HCT116 (cell line): Measurements from ENCODE around the gene HOMER1. TPM values are rescaled to one million over a fixed set of nuclear protein-coding genes. Genes with fewer than 3 reads are reported as not detected.

Experiments used
- ATAC-seq: fragments of 200-7000 bp; cut with Tn5 transposase; 2 replicates; pipeline ENCODE4 v1.9.1; 2020; ENCODE audit warnings: mild to moderate bottlenecking, moderate library complexity
- BruUV-seq: library from RNA; stranded (reverse); fragments of 400-500 nt; replicated peaks from 2 replicates; lab custom pipeline; 2021; lab: Mats Ljungman, UMichigan
- CTCF ChIA-PET: fragments of 300-600 bp; sonication (Branson Sonifier 250); formaldehyde crosslinking; loops from one replicate; lab custom pipeline; 2021; ENCODE audit warnings: antibody characterized with exemption; lab: Charles Lee
- POLR2A ChIA-PET: fragments of 300-600, 350-600 bp; sonication (Branson Sonifier 250); formaldehyde crosslinking; loops from one replicate; lab custom pipeline; 2021; ENCODE audit warnings: antibody characterized with exemption; lab: Charles Lee
- RAD21 ChIA-PET, 2 experiments: fragments of 300-600 bp; sonication (Branson Sonifier 250); formaldehyde crosslinking; loops; one replicate each; lab custom pipeline; 2023; ENCODE audit warnings: low total read pairs in 2 of 2; ENCODE audit not compliant: uncharacterized antibody in 2 of 2, unreplicated experiment in 2 of 2, low non-redundant PET in 1 of 2; lab: Charles Lee
- DNase-seq: peaks from one replicate; pipeline ENCODE4 v3.0.0-alpha.2; 2010; ENCODE audit warnings: low read depth, low spot score
- H2AFZ ChIP-seq: fragments of 200-600 bp; shearing (Covaris generic), sonication (generic); 2 replicates; pipeline ENCODE4 v1.6.1; 2017; ENCODE audit warnings: low read depth, mixed run types, mixed read lengths, antibody characterized with exemption, low read length; ENCODE audit not compliant: poor library complexity, severe bottlenecking
- H3K27ac ChIP-seq: 2 replicates; pipeline ENCODE4 v1.5.1; 2012; ENCODE audit warnings: low read depth, low read length
- H3K27me3 ChIP-seq: fragments of 200-600 bp; sonication (generic); 2 replicates; pipeline ENCODE4 v1.6.1; 2016; ENCODE audit warnings: mixed run types, low read length, mixed read lengths; ENCODE audit not compliant: insufficient read depth
- H3K36me3 ChIP-seq, 2 experiments: fragments of 200-500 bp in 1 of 2; fragments of 200-600 bp in 1 of 2; sonication (Bioruptor generic) in 1 of 2; sonication (generic) in 1 of 2; 2 replicates each; pipeline versions ENCODE4 v1.5.1 to v1.6.1; 2014 to 2016; ENCODE audit warnings: low read length in 2 of 2, inconsistent platforms in 1 of 2, mixed read lengths in 1 of 2, mixed run types in 1 of 2; ENCODE audit not compliant: insufficient read depth in 2 of 2, control insufficient read depth in 1 of 2
- H3K4me1 ChIP-seq, 2 experiments: fragments of 200-600 bp in 1 of 2; sonication (generic) in 1 of 2; 2 replicates each; pipeline versions ENCODE4 v1.5.1 to v1.6.1; 2012 to 2017; ENCODE audit warnings: low read length in 2 of 2, inconsistent platforms in 1 of 2, mild to moderate bottlenecking in 1 of 2, mixed read lengths in 1 of 2, mixed run types in 1 of 2, moderate library complexity in 1 of 2; ENCODE audit not compliant: insufficient read depth in 2 of 2, control insufficient read depth in 1 of 2
- H3K4me2 ChIP-seq: fragments of 200-600 bp; sonication (generic); 2 replicates; pipeline ENCODE4 v1.6.1; 2017; ENCODE audit warnings: mixed run types, low read length, mixed read lengths
- H3K4me3 ChIP-seq, 2 experiments: fragments of 200-600 bp in 1 of 2; sonication (generic) in 1 of 2; replicated peaks in 1 of 2; 2 replicates each; pipeline ENCODE4 v1.5.1; 2011 to 2016; ENCODE audit warnings: low read length in 2 of 2, control low read depth in 1 of 2, low read depth in 1 of 2, mild to moderate bottlenecking in 1 of 2, mixed read lengths in 1 of 2, mixed run types in 1 of 2
- H3K79me2 ChIP-seq: fragments of 200-600 bp; sonication (generic); 2 replicates; pipeline ENCODE4 v1.6.1; 2017; ENCODE audit warnings: mild to moderate bottlenecking, mixed run types, low read length, moderate library complexity, mixed read lengths; ENCODE audit not compliant: insufficient read depth
- H3K9ac ChIP-seq: fragments of 200-600 bp; sonication (generic); 2 replicates; pipeline ENCODE4 v1.6.1; 2016; ENCODE audit warnings: low read length, mixed read lengths
- H3K9me2 ChIP-seq: fragments of 200-600 bp; sonication (generic), shearing (Covaris generic); 2 replicates; pipeline ENCODE4 v1.6.1; 2017; ENCODE audit warnings: mixed run types, mild to moderate bottlenecking, moderate library complexity; ENCODE audit not compliant: insufficient read depth
- H3K9me3 ChIP-seq, 2 experiments: fragments of 200-500 bp in 1 of 2; fragments of 200-600 bp in 1 of 2; sonication (Bioruptor generic) in 1 of 2; sonication (generic) in 1 of 2; 2 replicates each; pipeline ENCODE4 v1.6.1; 2014 to 2017; ENCODE audit warnings: low read length in 2 of 2, mixed read lengths in 2 of 2, inconsistent platforms in 1 of 2, low read depth in 1 of 2, mild to moderate bottlenecking in 1 of 2, mixed run types in 1 of 2, moderate library complexity in 1 of 2; ENCODE audit not compliant: control insufficient read depth in 1 of 2, insufficient read depth in 1 of 2
- H4K20me1 ChIP-seq: fragments of 200-600 bp; sonication (generic), shearing (Covaris generic); 2 replicates; pipeline ENCODE4 v1.6.1; 2017; ENCODE audit warnings: mixed run types, mild to moderate bottlenecking, moderate library complexity; ENCODE audit not compliant: insufficient read depth
- CBX3 ChIP-seq: IDR thresholded peaks from 2 replicates; pipeline ENCODE4 v1.6.1; 2012; ENCODE audit warnings: low read depth
- CEBPB ChIP-seq: IDR thresholded peaks from 2 replicates; pipeline ENCODE4 v1.6.1; 2012; ENCODE audit warnings: low read depth
- CTCF ChIP-seq, 3 experiments: fragments of 200-600 bp in 1 of 3; sonication (generic) in 1 of 3; IDR thresholded peaks in 2 of 3; conservative IDR thresholded peaks in 1 of 3; 2 replicates each; pipeline ENCODE4 v1.5.1; 2012 to 2017; ENCODE audit warnings: low read depth in 2 of 3, low read length in 2 of 3, antibody characterized with exemption in 1 of 3, borderline replicate concordance in 1 of 3, control low read depth in 1 of 3, mild to moderate bottlenecking in 1 of 3, mixed read lengths in 1 of 3, mixed run types in 1 of 3, moderate library complexity in 1 of 3; ENCODE audit not compliant: insufficient read depth in 1 of 3
- EGR1 ChIP-seq: IDR thresholded peaks from 2 replicates; pipeline ENCODE4 v1.6.1; 2012; ENCODE audit warnings: low read depth
- ELF1 ChIP-seq: IDR thresholded peaks from 2 replicates; pipeline ENCODE4 v1.6.1; 2012; ENCODE audit warnings: low read depth, borderline replicate concordance
- EZH2 ChIP-seq: fragments of 200-600 bp; sonication (generic); IDR thresholded peaks from 2 replicates; pipeline ENCODE4 v1.6.1; 2017; ENCODE audit warnings: antibody characterized with exemption, mixed run types
- EZH2phosphoT487 ChIP-seq: fragments of 200-600 bp; IDR thresholded peaks from 2 replicates; pipeline ENCODE4 v1.6.1; 2018; ENCODE audit warnings: antibody characterized with exemption, borderline replicate concordance
- FOSL1 ChIP-seq: IDR thresholded peaks from 2 replicates; pipeline ENCODE4 v1.6.1; 2012; ENCODE audit warnings: low read depth
- JUND ChIP-seq: IDR thresholded peaks from 2 replicates; pipeline ENCODE4 v1.6.1; 2012
- POLR2A ChIP-seq: IDR thresholded peaks from 2 replicates; pipeline ENCODE4 v1.7.0; 2011; ENCODE audit warnings: borderline replicate concordance; ENCODE audit not compliant: insufficient read depth, insufficient read length; ENCODE audit errors: extremely low read depth
- POLR2AphosphoS5 ChIP-seq: IDR thresholded peaks from 2 replicates; pipeline ENCODE4 v1.6.1; 2011; ENCODE audit warnings: mild to moderate bottlenecking, low read depth, low read length, moderate library complexity
- RAD21 ChIP-seq: IDR thresholded peaks from 2 replicates; pipeline ENCODE4 v1.6.1; 2012; ENCODE audit warnings: low read depth, mild to moderate bottlenecking
- SIN3A ChIP-seq: IDR thresholded peaks from 2 replicates; pipeline ENCODE4 v1.6.1; 2012; ENCODE audit warnings: low read depth
- SP1 ChIP-seq: IDR thresholded peaks from 2 replicates; pipeline ENCODE4 v1.6.1; 2012; ENCODE audit warnings: low read depth
- YY1 ChIP-seq: IDR thresholded peaks from 2 replicates; pipeline ENCODE4 v1.6.1; 2011; ENCODE audit warnings: low read length, low read depth, moderate library complexity, mild to moderate bottlenecking; ENCODE audit not compliant: insufficient replicate concordance; ENCODE audit errors: extremely low read depth
- ZBTB33 ChIP-seq: IDR thresholded peaks from 2 replicates; pipeline ENCODE4 v1.6.1; 2011; ENCODE audit warnings: mild to moderate bottlenecking, low read length, moderate library complexity; ENCODE audit not compliant: insufficient replicate concordance; ENCODE audit errors: extremely low read depth
- ZFX ChIP-seq: fragments of 450-650 bp; IDR thresholded peaks from 2 replicates; pipeline ENCODE4 v1.6.1; 2017
- ZNF274 ChIP-seq: fragments of 200-500 bp; sonication (Bioruptor generic); IDR thresholded peaks from 2 replicates; pipeline ENCODE4 v1.6.1; 2014; ENCODE audit warnings: mild to moderate bottlenecking, low read depth, low read length, inconsistent platforms
- intact Hi-C: fragments of 100-400 bp; cut with micrococcal nuclease; formaldehyde crosslinking; loops from 2 replicates; pipeline ENCODE4 v1.10.0; 2022
- total RNA-seq: library from RNA; stranded (reverse); gene quantifications from one replicate; pipeline ENCODE4 v1.2.1, GENCODE V29; 2021; ENCODE audit not compliant: unreplicated experiment

Gene HOMER1
- total RNA-seq, 1 experiment from 2014 or later: 21.4 TPM

- Histone ChIP-seq H3K27me3 (no peaks in the 10 kb centered on the region), H3K9me3 (no peaks in the 10 kb centered on the region), H4K20me1 (no peaks in the 10 kb centered on the region), H3K4me1 (no peaks in the 10 kb centered on the region), H2AFZ (no peak overlapping the region), H3K9ac (no peak overlapping the region), H3K9me2 (no peaks in the 10 kb centered on the region)
- intact Hi-C loops: no loop called here
- TF ChIP-seq EZH2 (no peak), SP1 (no peak), CBX3 (no peak), ZBTB33 (no peak), JUND (no peak), CEBPB (no peak), ELF1 (no peak), ZNF274 (no peak), EZH2phosphoT487 (no peak), POLR2A (no peak)
- TF ChIP-seq, all 23 proteins: peak for 0
- H3K79me2 ChIP-seq: no peaks in the 10 kb centered on the region
- ATAC-seq (no peak), DNase-seq (no peak)
- H3K4me2 ChIP-seq: no peak overlapping the region
- no TSS peak for BruUV-seq
- POLR2A ChIA-PET: no interaction called here
- RAD21 ChIA-PET: no interaction called here
- no peaks in the 10 kb centered on the region for H3K36me3 ChIP-seq
- H3K27ac ChIP-seq: no peak overlapping the region
- CTCF ChIA-PET: no interaction called here
- H3K4me3 ChIP-seq: no peak overlapping the region
These were observed 183.9 kb downstream of the HOMER1 start for GRCh38 chr5:79330071-79330470.

GRCh38 chr5:79329453-79329852, 184.5 kb downstream of the HOMER1 start:
- Histone ChIP-seq H3K9me2 (no peaks in the 10 kb centered on the region), H2AFZ (no peak overlapping the region), H3K9ac (no peak overlapping the region), H3K79me2 (no peaks in the 10 kb centered on the region), H3K36me3 (no peaks in the 10 kb centered on the region), H3K27ac (no peak overlapping the region), H3K4me1 (no peaks in the 10 kb centered on the region), H4K20me1 (no peaks in the 10 kb centered on the region), H3K4me2 (no peak overlapping the region), H3K27me3 (no peaks in the 10 kb centered on the region), H3K9me3 (no peaks in the 10 kb centered on the region), H3K4me3 (no peak overlapping the region)
- TSS peak; percentile 7 for BruUV-seq
- POLR2A ChIA-PET: no interaction called here
- intact Hi-C loops: loop anchor here (10.0 kb wide), 1 partner anchor 65 kb away; no protein-coding TSS in a partner anchor
- CTCF ChIA-PET: no interaction called here
- DNase-seq: no peak
- RAD21 ChIA-PET: no interaction called here
- ATAC-seq: no peak
- TF ChIP-seq POLR2A: no peak
- TF ChIP-seq ZNF274: no peak
- no peak for TF ChIP-seq EZH2
- TF ChIP-seq CBX3: no peak
- no peak for TF ChIP-seq RAD21
- TF ChIP-seq CEBPB: no peak
- no peak for TF ChIP-seq YY1
- no peak for TF ChIP-seq ZFX
- no peak for TF ChIP-seq EGR1
- no peak for TF ChIP-seq JUND
- no peak for TF ChIP-seq FOSL1
- TF ChIP-seq EZH2phosphoT487: no peak
- no peak for TF ChIP-seq ELF1
- no peak for TF ChIP-seq CTCF (IDR thresholded peaks at IDR 0.05 in 2 of 3, conservative IDR thresholded peaks at IDR 0.05 in 1 of 3; ENCODE audit: borderline replicate concordance in 1 of 3, insufficient read depth in 1 of 3, low read depth in 2 of 3, low read length in 2 of 3)
- no peak for TF ChIP-seq POLR2AphosphoS5
- no peak for TF ChIP-seq SIN3A
